Stimulated activated CD8-positive, alpha-beta memory T cell treated with anti-CD3 and anti-CD28 coated beads, Interleukin-15, amount 100 ng/mL, for 24 hours (primary cell): ENCODE data around the gene TMEM198.

Source experiments
- DNase-seq: peaks from one replicate; pipeline ENCODE4 v3.0.0-alpha.2; 2020; ENCODE audit warnings: low read depth

Gene TMEM198

GRCh38 chr2:219525533-219526232 lies 18.1 kb upstream of the TMEM198 start:
- no peak for DNase-seq

- no peak for DNase-seq
Observed at GRCh38 chr2:219526320-219527075, 17.3 kb upstream of the TMEM198 start.

GRCh38 chr2:219527076-219527394 lies 16.8 kb upstream of the TMEM198 start:
- DNase-seq, result no peak

DNA sequence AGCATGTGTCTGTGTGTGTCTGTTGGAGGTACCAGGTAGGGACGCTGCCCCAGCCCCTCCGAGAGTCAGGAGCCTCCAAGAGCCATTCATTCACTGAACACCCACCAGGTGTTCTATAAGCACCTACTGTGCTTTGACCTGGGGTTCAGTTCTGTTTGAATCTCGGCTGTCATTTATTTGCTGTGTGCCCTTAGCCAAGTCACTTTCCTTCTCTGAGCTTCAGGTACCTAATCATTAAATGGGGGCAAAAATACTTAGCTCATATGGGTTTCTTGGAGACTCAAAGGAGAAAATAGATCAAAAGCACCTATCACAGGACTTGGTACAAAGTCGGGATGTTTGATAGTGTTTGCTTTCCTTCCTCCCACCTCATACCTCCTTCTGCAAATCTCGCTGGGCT lies 16.4 kb upstream of the TMEM198 start:
- no peak for DNase-seq

GRCh38 chr2:219530048-219530963 lies 13.5 kb upstream of the TMEM198 start:
- peak; percentile 78 for DNase-seq

DNA sequence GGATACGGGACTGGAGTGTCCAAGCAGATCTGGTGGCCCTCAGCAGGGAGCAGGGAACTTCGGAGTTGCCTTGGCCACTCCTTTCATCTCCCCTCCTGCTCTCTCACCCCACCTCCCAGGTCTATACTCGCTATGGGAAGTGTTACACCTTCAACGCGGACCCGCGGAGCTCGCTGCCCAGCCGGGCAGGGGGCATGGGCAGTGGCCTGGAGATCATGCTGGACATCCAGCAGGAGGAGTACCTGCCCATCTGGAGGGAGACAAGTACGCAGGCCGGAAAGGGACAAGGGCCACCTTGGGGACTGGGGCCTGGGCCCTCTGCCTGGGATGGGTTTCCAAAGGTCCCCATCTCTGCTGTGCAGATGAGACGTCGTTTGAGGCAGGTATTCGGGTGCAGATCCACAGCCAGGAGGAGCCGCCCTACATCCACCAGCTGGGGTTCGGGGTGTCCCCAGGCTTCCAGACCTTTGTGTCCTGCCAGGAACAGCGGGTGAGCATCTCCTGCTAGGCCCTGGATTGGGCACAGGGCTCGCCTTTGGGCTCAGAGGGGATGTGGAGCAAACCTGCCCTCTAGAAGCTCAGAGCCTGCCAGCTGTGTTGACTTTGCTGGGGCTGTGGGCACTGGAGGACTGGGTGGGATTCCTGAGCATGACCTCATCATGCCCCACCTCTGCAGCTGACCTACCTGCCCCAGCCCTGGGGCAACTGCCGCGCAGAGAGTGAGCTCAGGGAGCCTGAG lies 12.0 kb upstream of the TMEM198 start:
- DNase-seq, result no peak

DNA sequence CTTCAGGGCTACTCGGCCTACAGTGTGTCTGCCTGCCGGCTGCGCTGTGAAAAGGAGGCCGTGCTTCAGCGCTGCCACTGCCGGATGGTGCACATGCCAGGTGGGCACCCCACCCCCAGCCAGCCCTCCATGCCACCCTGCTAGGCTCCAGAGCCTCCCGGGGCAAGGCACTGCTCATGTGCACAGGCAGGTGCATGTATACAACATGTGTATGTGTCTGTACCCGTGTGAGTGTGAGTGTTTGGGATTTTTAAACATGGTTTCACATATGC lies 11.5 kb upstream of the TMEM198 start:
- DNase-seq, result no peak

GRCh38 chr2:219533930-219534661 lies 9.7 kb upstream of the TMEM198 start:
- no peak for DNase-seq

- DNase-seq, result no peak
Observed at GRCh38 chr2:219536425-219536824, 7.4 kb upstream of the TMEM198 start.

DNA sequence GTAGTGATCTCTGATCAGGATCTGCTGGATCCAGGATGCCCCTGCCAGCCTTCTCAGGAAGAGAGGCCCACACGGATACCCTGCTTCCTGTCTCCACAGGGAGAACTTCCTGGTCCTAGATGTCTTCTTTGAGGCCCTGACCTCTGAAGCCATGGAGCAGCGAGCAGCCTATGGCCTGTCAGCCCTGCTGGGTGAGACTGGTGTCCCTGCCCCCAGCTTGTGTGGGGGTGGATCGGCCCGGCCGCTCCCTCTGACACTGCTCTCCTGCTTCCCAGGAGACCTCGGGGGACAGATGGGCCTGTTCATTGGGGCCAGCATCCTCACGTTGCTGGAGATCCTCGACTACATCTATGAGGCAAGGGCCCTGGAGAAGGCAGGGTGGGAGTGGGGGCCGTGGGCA lies 6.9 kb upstream of the TMEM198 start:
- DNase-seq, result no peak

- DNase-seq, result no peak
Observed at GRCh38 chr2:219537657-219538488, 6.0 kb upstream of the TMEM198 start.

GRCh38 chr2:219538504-219538951 lies 5.3 kb upstream of the TMEM198 start:
- DNase-seq, result no peak

- no peak for DNase-seq
Observed at GRCh38 chr2:219538956-219539788, 4.7 kb upstream of the TMEM198 start.

DNA sequence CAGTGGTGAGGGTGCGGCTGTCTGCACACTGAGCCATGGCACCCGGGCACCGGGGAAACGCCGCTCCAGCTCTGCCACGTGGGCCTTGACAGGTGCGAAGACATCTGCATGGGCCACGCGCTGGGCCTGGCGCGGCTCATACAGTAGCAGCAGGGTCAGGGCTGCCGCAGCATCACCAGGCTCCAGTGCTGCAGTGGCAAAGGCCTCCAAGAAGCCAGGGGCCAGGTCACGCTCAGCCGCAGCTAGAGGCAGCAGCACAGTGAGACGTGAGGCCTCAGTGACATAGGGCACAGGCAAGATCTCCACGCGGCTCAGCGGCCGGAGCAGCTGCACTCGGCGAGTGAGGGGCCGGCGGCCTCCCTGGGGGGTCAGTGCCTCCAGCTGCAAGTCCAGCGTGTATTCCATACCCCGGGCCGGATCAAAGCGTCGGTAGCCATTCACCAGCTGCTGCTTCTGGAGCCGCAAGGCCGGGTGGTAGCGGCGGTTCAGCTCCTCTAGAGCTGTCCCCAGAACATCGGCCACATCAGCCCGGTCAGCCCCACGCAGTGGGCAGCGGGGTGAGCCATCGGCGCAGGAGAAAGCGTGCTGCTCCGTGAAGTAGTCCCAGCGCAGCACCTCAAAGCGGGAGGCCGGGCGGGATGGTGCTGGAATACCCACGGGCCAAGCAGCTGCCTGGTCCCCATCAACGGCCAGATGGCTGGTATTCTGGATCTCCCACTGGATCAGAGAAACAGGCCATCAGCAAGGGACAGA lies 3.7 kb upstream of the TMEM198 start:
- no peak for DNase-seq

- DNase-seq, result no peak
Observed at GRCh38 chr2:219540784-219541504, 2.9 kb upstream of the TMEM198 start.

DNA sequence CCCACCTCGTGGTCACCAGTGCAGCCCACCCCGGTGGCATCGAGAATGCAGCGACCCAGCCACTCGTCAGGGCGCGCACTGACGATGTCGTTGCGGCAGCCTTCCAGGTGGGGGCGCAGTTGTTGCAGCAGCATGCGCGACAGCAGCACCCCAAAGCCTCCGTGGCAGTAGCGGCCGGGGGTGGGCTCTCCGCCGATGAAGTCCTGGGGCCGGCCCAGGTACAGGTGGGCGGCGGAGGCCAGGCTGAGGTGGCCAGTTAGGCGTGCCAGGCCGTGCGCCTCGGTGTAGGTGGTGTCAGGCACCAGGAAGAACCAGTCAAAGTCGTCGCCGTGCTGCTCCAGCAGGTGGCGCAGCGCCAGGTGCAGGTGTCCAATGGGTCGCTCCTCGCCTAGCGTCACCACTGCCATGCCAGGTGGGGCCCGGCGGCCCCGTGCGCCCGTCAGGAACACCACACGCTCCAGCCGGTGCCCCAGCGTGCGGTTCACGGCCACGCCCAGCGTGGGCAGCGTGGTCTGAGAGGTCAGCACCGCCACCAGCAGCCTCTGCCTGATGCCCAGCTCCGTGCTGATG lies 2.1 kb upstream of the TMEM198 start:
- peak; percentile 67 for DNase-seq

GRCh38 chr2:219542931-219543595 lies 765 bp upstream of the TMEM198 start:
- DNase-seq, result no peak
